Stimulated activated CD4-positive, alpha-beta T cell treated with anti-CD3 and anti-CD28 coated beads, Interleukin-1b, Interleukin-23, amount 100 ng/mL, for 4 hours (primary cell): ENCODE results near the gene ZFR.
"Not testable (repeated sequence)": the region's sequence is repeated elsewhere in the genome, so short reads cannot be mapped to it uniquely, and the experiment has no call there.

Experiments used
- DNase-seq, 2 donors: peaks; one replicate each; pipeline ENCODE4 v3.0.0-alpha.2; 2020; ENCODE audit warnings: low read depth in 2 of 2

Gene ZFR

DNA sequence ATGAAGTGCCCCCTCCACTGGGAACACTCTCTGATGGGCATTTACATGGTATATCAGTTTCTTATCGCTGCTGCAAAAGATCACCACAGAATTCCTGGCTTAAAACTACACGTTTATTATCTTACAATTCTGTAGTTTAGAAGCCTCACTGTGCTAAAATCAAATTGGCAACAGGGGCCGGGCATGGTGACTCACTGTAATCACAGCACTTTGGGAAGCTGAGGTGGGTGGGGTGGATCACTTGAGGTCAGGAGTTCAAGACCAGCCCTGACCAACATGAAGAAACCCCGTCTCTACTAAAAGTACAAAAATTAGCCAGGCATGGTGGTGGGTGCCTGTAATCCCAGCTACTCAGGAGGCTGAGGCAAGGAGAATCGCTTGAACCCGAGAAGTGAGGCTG is 7.8 kb upstream of the ZFR start:
- DNase-seq = not testable (repeated sequence)

GRCh38 chr5:32450952-32451351 is 6.4 kb upstream of the ZFR start:
- no peak for DNase-seq

DNA sequence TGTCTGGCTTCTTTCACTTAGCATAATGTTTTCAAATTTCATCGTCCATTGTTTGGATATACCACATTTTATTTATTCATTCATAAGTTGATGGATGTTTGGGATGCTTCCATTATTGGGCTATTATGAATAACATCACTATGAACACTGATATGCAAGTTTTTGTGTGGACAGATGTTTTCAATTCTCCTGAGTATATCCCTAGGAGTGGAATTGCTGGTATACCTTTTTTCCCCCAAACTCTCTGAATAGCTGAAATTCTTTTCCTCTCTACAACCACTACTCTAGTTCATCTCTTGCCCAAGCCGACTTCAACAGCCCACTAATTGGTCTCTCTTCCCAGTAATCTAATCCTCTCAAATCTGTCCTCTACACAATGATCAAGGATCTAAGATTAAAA is 4.7 kb upstream of the ZFR start:
- DNase-seq = no peak

GRCh38 chr5:32446630-32447029 is 2.1 kb upstream of the ZFR start:
- no peak for DNase-seq

DNA sequence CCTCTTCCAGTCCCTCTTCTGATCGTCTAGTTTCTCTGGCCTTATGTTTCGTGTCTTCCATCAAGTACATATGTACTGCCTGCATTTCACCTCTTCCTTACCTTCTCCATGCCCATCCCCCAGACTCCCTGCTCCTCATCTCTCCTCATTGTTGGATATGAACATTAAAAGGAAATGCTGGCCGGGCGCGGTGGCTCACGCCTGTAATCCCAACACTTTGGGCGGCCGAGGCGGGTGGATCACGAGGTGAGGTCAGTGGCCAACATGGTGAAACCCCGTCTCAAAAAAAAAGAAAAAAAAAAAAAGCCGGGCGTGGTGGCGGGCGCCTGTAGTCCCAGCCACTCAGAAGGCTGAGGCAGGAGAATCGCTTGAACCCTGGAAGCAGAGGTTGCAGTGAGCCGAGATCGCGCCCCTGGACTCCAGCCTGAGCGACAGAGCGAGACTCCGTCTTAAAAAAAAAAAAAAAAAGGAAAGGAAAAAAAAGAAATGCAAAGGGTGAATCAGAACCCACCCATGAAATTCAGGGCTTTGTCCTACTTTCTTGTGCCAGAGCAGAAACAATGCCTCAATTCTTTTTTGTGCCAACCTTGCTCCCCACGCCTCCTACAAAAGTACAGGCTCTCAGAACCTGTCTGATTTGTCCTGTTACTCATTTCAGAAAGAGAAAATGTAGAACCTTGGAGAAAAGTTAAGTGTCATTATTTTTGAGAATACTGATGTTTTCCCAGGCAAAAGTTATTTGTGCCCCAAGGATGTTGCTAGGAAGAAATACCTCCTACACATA is 1.5 kb upstream of the ZFR start:
- DNase-seq = no peak

- DNase-seq = no peak
Observed at GRCh38 chr5:32445287-32445758, 783 bp upstream of the ZFR start.

DNA sequence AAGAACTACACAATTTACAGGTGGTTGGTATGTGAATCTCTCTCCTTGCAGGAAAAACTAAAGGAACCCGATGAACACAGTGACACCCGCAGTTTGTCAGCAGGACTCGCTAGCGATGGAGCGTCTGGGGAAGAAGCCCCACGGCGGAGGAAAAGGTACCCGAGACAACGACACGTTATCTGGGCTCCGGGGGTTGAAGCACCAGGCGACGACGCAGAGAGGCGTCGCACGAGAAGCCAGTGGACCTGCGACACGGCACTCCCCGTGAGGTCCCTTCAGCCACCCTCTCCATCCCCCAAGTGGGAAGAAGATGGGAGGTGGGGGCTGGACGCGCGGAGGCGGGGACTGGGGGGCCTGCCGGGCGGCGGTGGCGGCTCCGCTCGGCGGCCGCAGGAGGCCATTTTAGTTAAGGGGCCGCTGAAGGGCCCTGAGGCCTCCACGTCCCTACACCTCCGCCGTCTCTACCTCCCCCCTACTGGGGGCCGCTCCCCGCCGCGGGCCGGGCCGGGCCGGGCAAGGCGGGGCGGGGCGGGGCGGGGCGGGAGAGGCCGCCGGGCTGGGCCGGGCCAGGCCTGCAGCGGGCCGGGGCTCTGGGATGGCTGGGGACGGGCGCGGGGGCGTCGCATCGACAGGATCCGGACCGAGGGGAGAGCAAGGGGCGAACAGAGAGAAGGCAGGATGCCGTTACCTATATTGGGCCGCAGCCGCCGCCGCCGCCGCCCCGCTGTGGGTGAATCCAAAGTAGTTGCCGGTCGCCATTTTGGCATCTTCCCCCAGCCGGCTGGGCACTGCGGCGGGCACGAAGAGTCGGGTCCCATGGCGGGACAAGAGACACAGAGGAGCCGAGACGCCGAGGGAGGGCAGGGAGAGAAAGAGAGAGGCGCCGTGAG is 754 bp downstream of the ZFR start:
- DNase-seq = peak in 1 of 2 donors; percentile 43

- DNase-seq = peak in 1 of 2 donors; percentile 6
Observed at GRCh38 chr5:32443145-32443540, 1.4 kb downstream of the ZFR start.

DNA sequence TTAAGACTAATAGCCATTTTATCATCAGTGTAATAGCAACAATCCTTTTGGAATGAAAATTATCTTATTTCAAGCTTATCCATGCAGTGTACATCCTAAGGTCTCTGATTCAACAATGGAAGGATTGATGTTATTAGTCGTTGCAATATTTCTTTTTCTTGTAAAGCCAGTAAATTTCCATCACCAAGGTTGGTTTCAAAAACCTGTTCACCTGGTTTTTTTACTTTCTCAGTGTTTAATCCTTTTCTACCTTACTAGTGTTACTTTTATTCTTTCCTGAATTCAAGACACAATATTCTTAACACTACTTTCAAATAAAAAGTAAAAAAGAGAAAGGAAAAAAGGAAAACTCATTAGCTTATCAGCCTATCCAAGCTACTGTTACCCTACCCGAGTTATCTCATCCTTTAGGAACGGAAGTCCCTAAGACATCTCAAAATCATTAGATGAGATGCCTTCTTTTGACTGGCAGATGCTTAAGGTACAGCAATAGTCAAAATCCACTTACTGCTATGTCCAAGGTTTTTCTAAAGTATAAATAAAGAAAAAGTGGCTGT is 5.4 kb downstream of the ZFR start:
- DNase-seq = no peak

DNA sequence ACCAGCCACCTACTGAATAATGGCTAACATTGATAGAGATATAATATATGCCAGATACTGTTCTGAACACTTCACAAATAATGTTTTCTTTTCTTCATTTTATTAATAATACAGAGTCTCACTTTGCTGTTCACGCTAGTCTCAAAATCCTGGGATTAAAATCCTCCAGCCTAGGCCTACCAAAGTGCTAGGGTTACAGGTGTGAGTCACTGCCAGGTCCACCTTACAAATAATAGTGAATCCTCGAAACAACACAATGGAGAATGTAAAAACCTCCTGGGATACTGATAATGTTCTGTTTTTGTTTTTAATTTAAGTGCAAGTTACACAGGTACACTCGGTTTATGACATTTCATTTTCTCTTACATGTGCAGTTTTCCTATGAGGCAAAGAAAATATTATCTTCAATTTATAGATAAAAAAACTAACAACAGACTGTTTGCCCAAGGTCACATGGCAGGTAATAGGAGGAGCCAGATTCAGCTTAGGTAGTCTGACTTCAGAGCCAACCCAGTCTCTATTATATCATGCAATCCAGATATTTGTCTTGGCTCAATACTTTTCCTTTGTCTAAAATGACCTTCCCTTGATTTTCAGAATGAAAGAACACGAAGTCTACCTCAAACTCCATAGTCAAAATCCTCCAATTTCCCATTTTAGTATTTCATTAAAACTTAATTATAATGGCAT is 7.8 kb downstream of the ZFR start:
- DNase-seq = no peak

- no peak for DNase-seq
Observed at GRCh38 chr5:32435383-32435782, 9.2 kb downstream of the ZFR start.

DNA sequence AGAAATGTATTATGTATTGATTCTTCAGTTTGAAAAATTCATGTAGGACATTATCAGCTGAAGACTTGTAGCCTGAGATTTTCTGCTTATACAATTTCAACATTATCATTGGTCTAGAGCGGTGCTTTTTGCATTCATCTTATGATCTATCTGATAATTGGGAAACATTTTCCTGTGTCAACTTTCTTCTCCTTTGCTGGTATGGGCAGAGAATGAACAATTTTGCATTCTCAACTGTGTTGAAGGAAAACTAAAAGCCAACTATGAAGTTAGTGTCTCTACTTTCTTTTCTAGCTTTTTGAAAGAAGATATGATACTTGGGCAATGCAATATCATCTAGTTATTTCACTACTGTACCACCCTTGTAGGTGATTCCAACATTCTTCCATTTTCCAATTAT is 10.3 kb downstream of the ZFR start:
- no peak for DNase-seq

DNA sequence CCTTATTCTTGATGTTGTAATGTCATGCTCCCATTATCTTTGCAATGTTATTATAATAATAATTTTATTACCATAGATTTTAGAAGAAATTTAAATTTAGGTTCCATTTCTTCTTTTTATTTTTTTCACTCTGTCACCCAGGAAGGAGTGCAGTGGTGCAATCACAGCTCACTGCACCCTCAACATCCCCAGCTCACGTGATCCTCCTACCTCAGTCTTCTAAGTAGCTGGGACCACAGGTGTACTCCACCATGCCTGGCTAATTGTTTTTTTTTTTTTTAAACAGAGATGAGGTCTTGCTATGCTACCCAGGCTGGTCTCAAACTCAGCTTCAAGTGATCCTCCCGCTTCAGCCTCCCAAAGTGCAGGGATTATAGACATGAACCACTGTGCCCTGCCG is 11.9 kb downstream of the ZFR start:
- DNase-seq = no peak

- DNase-seq = not testable (repeated sequence)
Observed at GRCh38 chr5:32430825-32431224, 13.7 kb downstream of the ZFR start.

DNA sequence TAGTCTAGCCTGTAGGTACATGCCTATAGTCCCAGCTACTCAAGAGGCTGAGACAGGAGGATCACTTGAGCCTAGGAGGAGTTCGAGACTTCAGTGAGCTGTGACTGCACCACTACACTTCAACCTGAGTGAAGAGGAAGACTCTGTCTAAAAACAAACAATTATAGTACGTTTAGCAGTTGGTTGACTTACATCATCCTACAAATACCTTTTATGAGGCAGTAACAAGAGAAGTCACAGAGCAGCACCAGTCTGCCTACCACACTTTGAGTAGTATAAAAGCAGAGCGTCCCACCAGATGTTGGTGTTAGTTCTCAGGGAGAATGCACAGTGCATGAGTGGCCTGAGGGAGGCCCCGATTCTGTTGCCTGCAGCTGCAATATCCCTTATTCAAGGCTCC is 16.1 kb downstream of the ZFR start:
- DNase-seq = no peak

- DNase-seq = no peak
Observed at GRCh38 chr5:32426440-32427151, 17.9 kb downstream of the ZFR start.

- no peak for DNase-seq
Observed at GRCh38 chr5:32422697-32423096, 21.8 kb downstream of the ZFR start.

DNA sequence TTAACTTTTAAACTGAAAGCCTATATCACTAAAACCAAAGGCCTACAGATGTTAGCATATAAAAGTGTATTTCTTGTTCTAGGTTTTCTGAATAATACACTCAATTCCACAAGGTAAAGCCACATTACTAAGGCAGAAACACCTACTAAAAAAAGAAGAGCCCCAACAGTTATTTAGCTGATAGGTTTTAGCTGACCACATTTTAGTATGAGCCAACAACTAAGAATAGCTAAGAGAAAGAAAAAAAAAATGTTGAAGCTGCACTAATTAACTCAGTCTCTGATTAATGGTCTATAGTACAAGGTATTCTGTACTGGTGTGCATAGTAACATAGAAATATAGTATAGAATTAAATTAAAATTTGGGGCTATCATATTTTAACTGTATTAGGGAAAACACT is 23.5 kb downstream of the ZFR start:
- no peak for DNase-seq

DNA sequence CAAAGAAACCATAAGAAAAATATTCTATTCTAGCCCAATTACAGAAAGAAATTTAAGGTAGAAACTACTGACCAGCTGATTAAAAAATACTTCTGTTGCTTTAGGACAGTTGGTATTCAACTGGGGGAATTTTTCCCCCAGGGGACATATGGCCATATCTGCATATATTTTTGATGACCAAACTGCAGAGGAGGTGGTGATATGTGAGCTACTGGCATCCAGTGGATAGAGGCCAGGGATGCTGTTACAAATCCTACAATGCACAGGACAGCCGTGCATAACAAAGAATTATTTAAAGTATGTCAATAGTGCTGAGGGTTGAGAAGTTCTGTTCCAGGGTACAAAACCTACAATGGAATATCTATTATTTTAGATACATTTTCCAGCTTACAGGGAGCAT is 24.0 kb downstream of the ZFR start:
- DNase-seq = no peak

DNA sequence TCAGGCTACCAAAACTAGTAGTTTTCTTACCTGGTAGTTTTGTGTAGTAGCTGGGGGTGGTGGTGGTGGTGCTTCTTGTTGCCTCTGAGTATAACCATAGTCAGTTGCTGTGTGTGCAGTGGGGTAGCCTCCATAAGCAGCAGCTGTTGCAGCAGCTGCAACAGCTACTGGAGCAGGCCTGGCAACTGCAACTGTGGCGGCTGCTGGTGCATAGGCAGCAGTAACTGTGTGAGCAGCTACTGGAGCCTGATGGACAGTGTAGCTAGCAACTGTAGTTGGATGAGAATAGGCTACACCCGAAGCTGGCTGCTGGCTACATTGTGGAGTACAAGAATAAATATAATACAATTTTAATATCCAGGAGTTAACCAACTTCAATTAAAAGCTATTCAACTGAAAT is 24.7 kb downstream of the ZFR start:
- no peak for DNase-seq
